Measurements from ENCODE around the gene TMEM209.

Gene TMEM209

GRCh38 chr7:130131191-130131834, 73.9 kb downstream of the TMEM209 start:
- no peak for TF ChIP-seq REST (IDR thresholded peaks at IDR 0.05; ENCODE audit: insufficient replicate concordance, low read depth)
- TF ChIP-seq POLR2AphosphoS5 (IDR thresholded peaks at IDR 0.05; ENCODE audit: low read depth), result no peak
- TF ChIP-seq SPI1 (IDR thresholded peaks at IDR 0.05; ENCODE audit: borderline replicate concordance, low read depth), result no peak
- TF ChIP-seq GABPA (IDR thresholded peaks at IDR 0.05; ENCODE audit: low read depth), result no peak
- TF ChIP-seq CTCF (IDR thresholded peaks at IDR 0.05; ENCODE audit: insufficient read depth, low read length), result no peak
- Histone ChIP-seq H3K27me3 (ENCODE audit: insufficient read depth, poor library complexity, severe bottlenecking) (no peaks in the 10 kb centered on the region), H3K27ac (replicated peaks) (no peak overlapping the region), H3K4me3 (replicated peaks; ENCODE audit: insufficient read depth, low read length) (no peak overlapping the region)
- no peak for DNase-seq (ENCODE audit: low read depth in 1 of 2, low spot score in 1 of 2)

- TF ChIP-seq GABPA (IDR thresholded peaks at IDR 0.05; ENCODE audit: low read depth), result no peak
- no peak for TF ChIP-seq REST (IDR thresholded peaks at IDR 0.05; ENCODE audit: insufficient replicate concordance, low read depth)
- TF ChIP-seq POLR2AphosphoS5 (IDR thresholded peaks at IDR 0.05; ENCODE audit: low read depth), result no peak
- no peak for TF ChIP-seq CTCF (IDR thresholded peaks at IDR 0.05; ENCODE audit: insufficient read depth, low read length)
- no peak for TF ChIP-seq SPI1 (IDR thresholded peaks at IDR 0.05; ENCODE audit: borderline replicate concordance, low read depth)
- DNase-seq (ENCODE audit: low read depth in 1 of 2, low spot score in 1 of 2), result no peak
- no peak overlapping the region for H3K4me3 ChIP-seq (replicated peaks; ENCODE audit: insufficient read depth, low read length)
Measured at GRCh38 chr7:130129011-130129411, 76.2 kb downstream of the TMEM209 start.

GRCh38 chr7:130127821-130128317, 77.3 kb downstream of the TMEM209 start:
- Histone ChIP-seq H3K4me3 (replicated peaks; ENCODE audit: insufficient read depth, low read length) (no peak overlapping the region), H3K27ac (replicated peaks) (no peak overlapping the region), H3K27me3 (ENCODE audit: insufficient read depth, poor library complexity, severe bottlenecking) (no peaks in the 10 kb centered on the region)
- TF ChIP-seq REST (IDR thresholded peaks at IDR 0.05; ENCODE audit: insufficient replicate concordance, low read depth) (no peak), POLR2AphosphoS5 (IDR thresholded peaks at IDR 0.05; ENCODE audit: low read depth) (no peak), SPI1 (IDR thresholded peaks at IDR 0.05; ENCODE audit: borderline replicate concordance, low read depth) (no peak), CTCF (IDR thresholded peaks at IDR 0.05; ENCODE audit: insufficient read depth, low read length) (no peak), GABPA (IDR thresholded peaks at IDR 0.05; ENCODE audit: low read depth) (no peak)
- DNase-seq (ENCODE audit: low read depth in 1 of 2, low spot score in 1 of 2), result no peak

More at GRCh38 chr7:130129011-130129411, 76.2 kb downstream of the TMEM209 start:
- Histone ChIP-seq H3K27me3 (ENCODE audit: insufficient read depth, poor library complexity, severe bottlenecking) (no peaks in the 10 kb centered on the region), H3K27ac (replicated peaks) (no peak overlapping the region)

Measured in HL-60 (cell line).